BLaER1 (cell line): ENCODE measurements around the gene UCP3.
A peak's percentile ranks its signal among the peaks of the same experiment; 100 is the strongest.

Experiments used
- H3K27ac ChIP-seq: shearing (Covaris generic); formaldehyde crosslinking; 2 replicates; pipeline ENCODE4 v1.8.1; 2022
- H3K27me3 ChIP-seq: shearing (Covaris generic); formaldehyde crosslinking; 2 replicates; pipeline ENCODE4 v1.8.1; 2022
- H3K36me3 ChIP-seq: shearing (Covaris generic); formaldehyde crosslinking; 2 replicates; pipeline ENCODE4 v1.8.1; 2022
- H3K4me1 ChIP-seq: shearing (Covaris generic); formaldehyde crosslinking; 2 replicates; pipeline ENCODE4 v1.8.1; 2022
- H3K4me2 ChIP-seq: shearing (Covaris generic); formaldehyde crosslinking; 2 replicates; pipeline ENCODE4 v1.8.1; 2022
- H3K4me3 ChIP-seq: shearing (Covaris generic); formaldehyde crosslinking; 2 replicates; pipeline ENCODE4 v1.8.1; 2022
- H3K9ac ChIP-seq: shearing (Covaris generic); formaldehyde crosslinking; 2 replicates; pipeline ENCODE4 v1.8.1; 2022
- H3K9me3 ChIP-seq: shearing (Covaris generic); formaldehyde crosslinking; 2 replicates; pipeline ENCODE4 v1.8.1; 2022
- H4K20me1 ChIP-seq: shearing (Covaris generic); formaldehyde crosslinking; 2 replicates; pipeline ENCODE4 v1.8.1; 2022
- Cebpa-rat ChIP-seq: shearing (Covaris generic); IDR thresholded peaks from 2 replicates; pipeline ENCODE4 v1.8.1; 2022

UCP3 gene

GRCh38 chr11:73978576-73979086 lies 30.3 kb downstream of the UCP3 start:
- Histone ChIP-seq H3K4me1 (peaks cover 71% of the 10 kb centered on the region), H3K9me3 (no peaks in the 10 kb centered on the region), H3K36me3 (peaks cover 70% of the 10 kb centered on the region), H3K4me3 (no peak overlapping the region), H3K27ac (no peak overlapping the region), H3K27me3 (no peaks in the 10 kb centered on the region), H3K4me2 (peak overlapping the region; percentile 96), H3K9ac (no peak overlapping the region), H4K20me1 (peaks cover 33% of the 10 kb centered on the region)
- no peak for TF ChIP-seq Cebpa-rat

DNA sequence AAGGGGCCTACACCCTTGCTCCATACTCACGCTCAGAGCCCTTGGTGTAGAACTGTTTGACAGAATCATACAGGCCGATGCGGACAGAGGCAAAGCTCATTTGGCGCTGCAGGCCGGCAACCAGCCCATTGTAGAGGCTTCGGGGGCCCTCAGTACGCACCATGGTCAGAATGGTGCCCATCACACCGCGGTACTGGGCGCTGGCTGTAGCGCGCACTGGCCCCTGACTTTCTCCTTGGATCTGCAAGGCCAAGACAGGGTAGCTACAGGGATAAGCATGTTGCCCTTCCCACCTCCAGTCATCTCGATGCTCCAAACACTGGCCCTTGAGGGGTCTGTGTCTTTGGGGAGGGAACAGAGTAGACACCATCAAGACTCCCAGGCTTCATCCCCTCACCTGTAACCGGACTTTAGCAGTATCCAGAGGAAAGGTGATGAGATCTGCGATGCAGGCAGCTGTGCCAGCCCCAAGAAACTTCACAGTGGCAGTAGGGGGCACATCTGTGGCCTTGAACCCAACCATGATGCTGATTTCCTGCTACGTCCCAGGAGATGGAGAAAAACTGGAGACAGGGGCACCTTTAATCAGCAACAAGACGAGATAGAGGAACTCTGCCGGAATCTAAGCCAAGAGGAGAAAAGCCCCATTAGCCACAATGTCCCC lies 30.9 kb downstream of the UCP3 start:
- Histone ChIP-seq H3K4me1 (peaks cover 73% of the 10 kb centered on the region), H3K9me3 (no peaks in the 10 kb centered on the region), H4K20me1 (peaks cover 38% of the 10 kb centered on the region), H3K27me3 (no peaks in the 10 kb centered on the region), H3K9ac (no peak overlapping the region), H3K36me3 (peaks cover 75% of the 10 kb centered on the region), H3K4me2 (no peak overlapping the region; the same call in 1 of the 2 replicates), H3K27ac (no peak overlapping the region), H3K4me3 (no peak overlapping the region)
- TF ChIP-seq Cebpa-rat = no peak

GRCh38 chr11:73976451-73977151 lies 32.3 kb downstream of the UCP3 start:
- Histone ChIP-seq H3K27me3 (no peaks in the 10 kb centered on the region), H3K4me2 (no peak overlapping the region), H3K9me3 (no peaks in the 10 kb centered on the region), H4K20me1 (peaks cover 38% of the 10 kb centered on the region), H3K4me3 (no peak overlapping the region), H3K27ac (no peak overlapping the region), H3K4me1 (peaks cover 72% of the 10 kb centered on the region), H3K36me3 (peaks cover 89% of the 10 kb centered on the region), H3K9ac (no peak overlapping the region)
- no peak for TF ChIP-seq Cebpa-rat

DNA sequence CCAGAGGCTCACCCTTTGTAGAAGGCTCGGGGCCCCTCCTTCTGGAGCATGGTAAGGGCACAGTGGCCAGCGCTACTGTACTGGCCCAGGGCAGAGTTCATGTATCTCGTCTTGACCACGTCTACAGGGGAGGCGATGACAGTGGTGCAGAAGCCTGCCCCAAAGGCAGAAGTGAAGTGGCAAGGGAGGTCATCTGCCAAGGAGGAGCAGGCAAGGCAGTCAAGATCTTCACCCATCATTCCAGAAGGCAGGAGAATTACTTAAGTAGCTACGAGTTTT lies 33.5 kb downstream of the UCP3 start:
- TF ChIP-seq Cebpa-rat = no peak
- Histone ChIP-seq H3K9me3 (no peaks in the 10 kb centered on the region), H3K4me1 (peaks cover 60% of the 10 kb centered on the region), H4K20me1 (peaks cover 38% of the 10 kb centered on the region), H3K4me2 (peak overlapping the region; percentile 61; the same call in 1 of the 2 replicates), H3K4me3 (no peak overlapping the region), H3K9ac (no peak overlapping the region), H3K27me3 (no peaks in the 10 kb centered on the region), H3K27ac (no peak overlapping the region), H3K36me3 (peaks cover 82% of the 10 kb centered on the region)

GRCh38 chr11:73974604-73975478 lies 34.0 kb downstream of the UCP3 start:
- Histone ChIP-seq H3K4me1 (peaks cover 54% of the 10 kb centered on the region), H3K36me3 (peaks cover 80% of the 10 kb centered on the region), H3K27ac (no peak overlapping the region), H3K4me3 (no peak overlapping the region), H3K27me3 (no peaks in the 10 kb centered on the region), H4K20me1 (peaks cover 38% of the 10 kb centered on the region), H3K4me2 (peak overlapping the region; percentile 61), H3K9ac (no peak overlapping the region), H3K9me3 (no peaks in the 10 kb centered on the region)
- TF ChIP-seq Cebpa-rat = no peak

DNA sequence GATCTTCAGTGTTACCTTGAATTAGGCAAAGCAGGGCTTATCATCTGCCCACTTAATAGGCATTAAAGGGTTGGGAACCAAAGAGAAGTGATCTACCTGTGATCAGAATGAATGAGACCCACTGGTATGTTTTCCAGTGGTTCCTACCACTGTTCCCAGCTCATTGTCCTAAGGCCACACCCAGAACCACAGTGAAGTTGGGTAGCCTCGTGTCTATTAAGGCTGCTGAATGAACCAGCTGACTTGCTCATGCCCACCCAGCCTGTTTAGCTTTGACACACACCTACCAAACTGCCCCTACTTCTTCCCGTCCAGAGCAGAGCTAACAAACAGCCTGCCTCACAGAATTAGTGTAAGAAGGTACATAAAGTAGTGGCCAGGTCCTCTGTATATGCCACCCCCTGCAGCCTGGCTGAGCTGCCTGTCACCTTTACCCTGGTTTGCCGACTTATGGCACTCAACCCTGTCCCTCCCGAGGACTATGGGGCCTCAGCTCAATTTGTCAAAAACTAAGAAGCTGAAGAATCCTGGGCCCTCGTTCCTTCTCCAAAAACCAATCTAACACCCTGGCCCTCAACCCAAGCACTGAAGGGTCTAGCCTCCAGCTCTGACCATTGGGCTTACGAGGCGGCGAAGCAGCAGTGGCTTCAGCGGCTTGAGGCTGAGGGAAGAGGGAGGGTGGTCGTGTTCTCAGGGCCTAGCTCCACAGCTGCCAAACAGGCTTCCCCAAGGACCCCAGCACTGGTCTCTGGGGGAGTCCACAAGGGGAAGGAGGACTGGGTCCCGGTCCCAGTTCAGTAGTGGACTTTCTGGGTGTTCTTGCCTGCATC lies 36.0 kb downstream of the UCP3 start:
- Histone ChIP-seq H3K36me3 (peaks cover 60% of the 10 kb centered on the region), H3K27ac (0 out of 2 replicates have a peak overlapping the region, but pooled peaks have one; percentile 6), H3K27me3 (no peaks in the 10 kb centered on the region), H3K9me3 (no peaks in the 10 kb centered on the region), H3K4me1 (peaks cover 34% of the 10 kb centered on the region), H4K20me1 (peaks cover 38% of the 10 kb centered on the region), H3K4me2 (no peak overlapping the region; the same call in 1 of the 2 replicates), H3K9ac (no peak overlapping the region), H3K4me3 (no peak overlapping the region)
- no peak for TF ChIP-seq Cebpa-rat

GRCh38 chr11:73972187-73972586 lies 36.7 kb downstream of the UCP3 start:
- H3K9me3 ChIP-seq = no peaks in the 10 kb centered on the region
- H4K20me1 ChIP-seq = peaks cover 38% of the 10 kb centered on the region
- no peak overlapping the region for H3K4me2 ChIP-seq
- no peak overlapping the region for H3K27ac ChIP-seq
- peaks cover 54% of the 10 kb centered on the region for H3K36me3 ChIP-seq
- no peak for TF ChIP-seq Cebpa-rat
- H3K4me3 ChIP-seq = no peak overlapping the region
- no peak overlapping the region for H3K9ac ChIP-seq
- peaks cover 30% of the 10 kb centered on the region for H3K4me1 ChIP-seq
- no peaks in the 10 kb centered on the region for H3K27me3 ChIP-seq

- Histone ChIP-seq H3K9ac (no peak overlapping the region), H3K36me3 (peaks cover 45% of the 10 kb centered on the region), H4K20me1 (peaks cover 31% of the 10 kb centered on the region), H3K4me3 (no peak overlapping the region), H3K4me2 (no peak overlapping the region), H3K27ac (0 out of 2 replicates have a peak overlapping the region, but pooled peaks have one; percentile 18), H3K27me3 (no peaks in the 10 kb centered on the region), H3K4me1 (peaks cover 30% of the 10 kb centered on the region), H3K9me3 (no peaks in the 10 kb centered on the region)
- no peak for TF ChIP-seq Cebpa-rat
Measured at GRCh38 chr11:73971175-73971719, 37.6 kb downstream of the UCP3 start.
